Measurements from ENCODE around the gene ADM5. TPM values are rescaled to one million over a fixed set of nuclear protein-coding genes. Genes with fewer than 3 reads are reported as not detected.

Gene ADM5
- polyA plus RNA-seq, 1 of the 3 experiments (the other 2 are of a cell fraction) = 1.3 TPM

DNA sequence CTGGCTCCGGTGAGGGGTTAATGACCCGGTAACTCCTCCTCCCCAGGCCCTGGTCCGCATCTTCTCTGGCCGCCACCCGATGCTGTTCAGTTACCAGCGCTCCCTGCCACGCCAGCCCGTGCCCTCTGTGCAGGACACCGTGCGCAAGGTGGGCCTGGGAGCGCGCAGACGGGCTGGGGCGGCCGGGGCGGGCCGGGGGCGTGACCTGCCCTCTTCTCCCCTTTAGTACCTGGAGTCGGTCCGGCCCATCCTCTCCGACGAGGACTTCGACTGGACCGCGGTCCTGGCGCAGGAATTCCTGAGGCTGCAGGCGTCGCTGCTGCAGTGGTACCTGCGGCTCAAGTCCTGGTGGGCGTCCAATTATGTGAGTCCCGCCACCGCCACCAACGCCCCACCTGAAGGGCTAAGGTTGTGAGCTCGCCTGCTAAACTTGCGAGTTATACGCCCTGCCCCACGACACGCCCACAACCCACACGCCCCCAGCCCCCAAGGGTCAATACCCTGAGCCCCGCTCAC lies 11.9 kb downstream of the ADM5 start:
- DNase-seq = peak; percentile 44
- CTCF ChIA-PET = no interaction called here
- no peaks in the 10 kb centered on the region for H3K27me3 ChIP-seq (ENCODE audit: insufficient read depth)
- TF ChIP-seq, protein P1, sequence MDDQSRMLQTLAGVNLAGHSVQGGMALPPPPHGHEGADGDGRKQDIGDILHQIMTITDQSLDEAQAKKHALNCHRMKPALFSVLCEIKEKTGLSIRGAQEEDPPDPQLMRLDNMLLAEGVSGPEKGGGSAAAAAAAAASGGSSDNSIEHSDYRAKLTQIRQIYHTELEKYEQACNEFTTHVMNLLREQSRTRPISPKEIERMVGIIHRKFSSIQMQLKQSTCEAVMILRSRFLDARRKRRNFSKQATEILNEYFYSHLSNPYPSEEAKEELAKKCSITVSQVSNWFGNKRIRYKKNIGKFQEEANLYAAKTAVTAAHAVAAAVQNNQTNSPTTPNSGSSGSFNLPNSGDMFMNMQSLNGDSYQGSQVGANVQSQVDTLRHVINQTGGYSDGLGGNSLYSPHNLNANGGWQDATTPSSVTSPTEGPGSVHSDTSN (IDR thresholded peaks at IDR 0.05) = no peak
- TF ChIP-seq, protein P2, sequence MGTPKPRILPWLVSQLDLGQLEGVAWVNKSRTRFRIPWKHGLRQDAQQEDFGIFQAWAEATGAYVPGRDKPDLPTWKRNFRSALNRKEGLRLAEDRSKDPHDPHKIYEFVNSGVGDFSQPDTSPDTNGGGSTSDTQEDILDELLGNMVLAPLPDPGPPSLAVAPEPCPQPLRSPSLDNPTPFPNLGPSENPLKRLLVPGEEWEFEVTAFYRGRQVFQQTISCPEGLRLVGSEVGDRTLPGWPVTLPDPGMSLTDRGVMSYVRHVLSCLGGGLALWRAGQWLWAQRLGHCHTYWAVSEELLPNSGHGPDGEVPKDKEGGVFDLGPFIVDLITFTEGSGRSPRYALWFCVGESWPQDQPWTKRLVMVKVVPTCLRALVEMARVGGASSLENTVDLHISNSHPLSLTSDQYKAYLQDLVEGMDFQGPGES (IDR thresholded peaks at IDR 0.05; ENCODE audit: low read depth, low read length) = no peak
- H3K4me2 ChIP-seq = no peak overlapping the region
- no peak overlapping the region for H3K27ac ChIP-seq (ENCODE audit: low read depth in 2 of 2, low read length in 1 of 2)
- 91% methylated on average over 26 of the region's 40 CpGs for WGBS (ENCODE audit: low lambda C conversion rate)
- no peaks in the 10 kb centered on the region for H3K9me2 ChIP-seq
- no peaks in the 10 kb centered on the region for H3K4me1 ChIP-seq (ENCODE audit: control insufficient read depth in 1 of 2, insufficient read depth in 2 of 2, low read depth in 1 of 2, low read length in 1 of 2)
- POLR2A ChIA-PET = no interaction called here
- H3K4me3 ChIP-seq (ENCODE audit: low read depth in 2 of 2, low read length in 1 of 2) = no peak overlapping the region
- no peaks in the 10 kb centered on the region for H3K9me3 ChIP-seq
- no peaks in the 10 kb centered on the region for H3F3A ChIP-seq (replicated peaks; ENCODE audit: insufficient read depth)
- no peak overlapping the region for H3K9ac ChIP-seq
- no peak overlapping the region for H2AFZ ChIP-seq (ENCODE audit: low read depth)
- no peaks in the 10 kb centered on the region for H4K20me1 ChIP-seq (ENCODE audit: insufficient read depth)
- peaks cover 21 to 25% of the 10 kb centered on the region in 2 experiments for H3K36me3 ChIP-seq (replicated peaks in 1 of 2; ENCODE audit: control insufficient read depth in 1 of 2, insufficient read depth in 2 of 2, low read length in 1 of 2)
- H3K79me2 ChIP-seq (ENCODE audit: insufficient read depth) = no peaks in the 10 kb centered on the region

DNA sequence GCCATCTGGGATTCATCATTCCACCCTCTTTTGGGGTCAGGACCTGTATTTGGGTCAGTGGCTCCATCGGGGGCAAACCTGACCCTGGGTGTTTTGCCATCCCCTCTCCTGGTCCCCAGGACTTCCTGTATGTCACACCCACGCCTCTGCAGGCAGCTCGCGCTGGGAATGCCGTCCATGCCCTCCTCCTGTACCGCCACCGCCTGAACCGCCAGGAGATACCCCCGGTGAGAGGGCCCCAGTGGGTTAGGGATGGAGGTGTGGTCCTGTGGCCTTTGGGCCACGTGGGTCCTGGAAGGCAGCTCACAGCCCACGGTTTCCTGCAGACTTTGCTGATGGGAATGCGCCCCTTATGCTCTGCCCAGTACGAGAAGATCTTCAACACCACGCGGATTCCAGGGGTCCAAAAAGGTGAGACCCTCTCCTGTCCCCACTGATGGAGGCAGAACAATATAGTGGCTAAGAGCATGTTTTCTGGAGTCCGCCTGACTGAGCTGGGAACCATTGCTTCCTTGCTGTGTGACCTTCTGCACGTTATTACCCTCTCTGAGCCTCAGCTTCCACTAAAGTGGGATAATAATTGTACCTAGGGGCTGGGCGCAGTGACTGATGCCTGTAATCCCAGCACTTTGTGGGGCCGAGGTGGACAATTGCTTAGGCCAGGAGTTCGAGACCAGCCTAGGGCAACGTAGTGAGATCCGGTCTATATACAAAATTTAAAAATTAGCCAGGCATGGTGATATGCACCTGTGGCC lies 15.7 kb downstream of the ADM5 start:
- Histone ChIP-seq H3K79me2 (ENCODE audit: insufficient read depth) (no peaks in the 10 kb centered on the region), H3K9ac (no peak overlapping the region), H3K9me2 (no peaks in the 10 kb centered on the region), H2AFZ (ENCODE audit: low read depth) (no peak overlapping the region), H3F3A (replicated peaks; ENCODE audit: insufficient read depth) (no peaks in the 10 kb centered on the region), H3K4me2 (no peak overlapping the region), H3K27me3 (ENCODE audit: insufficient read depth) (no peaks in the 10 kb centered on the region), H3K4me1 (ENCODE audit: control insufficient read depth in 1 of 2, insufficient read depth in 2 of 2, low read depth in 1 of 2, low read length in 1 of 2) (no peaks in the 10 kb centered on the region), H3K36me3 (replicated peaks in 1 of 2; ENCODE audit: control insufficient read depth in 1 of 2, insufficient read depth in 2 of 2, low read length in 1 of 2) (peaks cover 11 to 24% of the 10 kb centered on the region in 2 experiments), H3K27ac (ENCODE audit: low read depth in 2 of 2, low read length in 1 of 2) (no peak overlapping the region), H3K9me3 (no peaks in the 10 kb centered on the region), H4K20me1 (ENCODE audit: insufficient read depth) (no peaks in the 10 kb centered on the region), H3K4me3 (ENCODE audit: low read depth in 2 of 2, low read length in 1 of 2) (no peak overlapping the region)
- 93% methylated on average over 19 of the region's 22 CpGs for WGBS (ENCODE audit: low lambda C conversion rate)
- ChIA-PET CTCF (no interaction called here), POLR2A (no interaction called here)
- TF ChIP-seq TAF1 (IDR thresholded peaks at IDR 0.05; ENCODE audit: borderline replicate concordance, low read depth, low read length) = no peak
- DNase-seq = no peak

DNA sequence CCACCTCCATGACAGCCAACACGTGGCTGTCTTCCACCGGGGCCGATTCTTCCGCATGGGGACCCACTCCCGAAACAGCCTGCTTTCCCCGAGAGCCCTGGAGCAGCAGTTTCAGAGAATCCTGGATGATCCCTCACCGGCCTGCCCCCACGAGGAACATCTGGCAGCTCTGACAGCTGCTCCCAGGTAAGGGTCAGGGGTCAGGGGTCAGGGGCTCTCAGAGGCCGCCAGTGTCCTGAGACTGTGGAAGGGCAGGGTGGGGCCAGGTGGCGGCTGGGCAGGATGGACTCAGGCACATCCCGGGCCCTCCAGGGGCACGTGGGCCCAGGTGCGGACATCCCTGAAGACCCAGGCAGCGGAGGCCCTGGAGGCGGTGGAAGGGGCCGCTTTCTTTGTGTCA lies 16.5 kb downstream of the ADM5 start:
- H3K9ac ChIP-seq = no peak overlapping the region
- H3K27ac ChIP-seq (ENCODE audit: low read depth in 2 of 2, low read length in 1 of 2) = no peak overlapping the region
- H3K79me2 ChIP-seq (ENCODE audit: insufficient read depth) = no peaks in the 10 kb centered on the region
- no peaks in the 10 kb centered on the region for H3K27me3 ChIP-seq (ENCODE audit: insufficient read depth)
- H4K20me1 ChIP-seq (ENCODE audit: insufficient read depth) = no peaks in the 10 kb centered on the region
- CTCF ChIA-PET = no interaction called here
- peaks cover 7% of the 10 kb centered on the region for H3F3A ChIP-seq (replicated peaks; ENCODE audit: insufficient read depth)
- 84% methylated on average over 11 of the region's 16 CpGs for WGBS (ENCODE audit: low lambda C conversion rate)
- DNase-seq = no peak
- H2AFZ ChIP-seq (ENCODE audit: low read depth) = no peak overlapping the region
- H3K4me1 ChIP-seq (ENCODE audit: control insufficient read depth in 1 of 2, insufficient read depth in 2 of 2, low read depth in 1 of 2, low read length in 1 of 2) = no peaks in the 10 kb centered on the region
- POLR2A ChIA-PET = no interaction called here
- no peak overlapping the region for H3K4me3 ChIP-seq (ENCODE audit: low read depth in 2 of 2, low read length in 1 of 2)
- H3K9me2 ChIP-seq = no peaks in the 10 kb centered on the region
- no peak overlapping the region for H3K4me2 ChIP-seq
- H3K36me3 ChIP-seq (replicated peaks in 1 of 2; ENCODE audit: control insufficient read depth in 1 of 2, insufficient read depth in 2 of 2, low read length in 1 of 2) = peaks cover 11 to 29% of the 10 kb centered on the region in 2 experiments
- no peaks in the 10 kb centered on the region for H3K9me3 ChIP-seq
- TF ChIP-seq TEAD4 (IDR thresholded peaks at IDR 0.05; ENCODE audit: borderline replicate concordance, insufficient read depth) = no peak
- TF ChIP-seq, protein P3, sequence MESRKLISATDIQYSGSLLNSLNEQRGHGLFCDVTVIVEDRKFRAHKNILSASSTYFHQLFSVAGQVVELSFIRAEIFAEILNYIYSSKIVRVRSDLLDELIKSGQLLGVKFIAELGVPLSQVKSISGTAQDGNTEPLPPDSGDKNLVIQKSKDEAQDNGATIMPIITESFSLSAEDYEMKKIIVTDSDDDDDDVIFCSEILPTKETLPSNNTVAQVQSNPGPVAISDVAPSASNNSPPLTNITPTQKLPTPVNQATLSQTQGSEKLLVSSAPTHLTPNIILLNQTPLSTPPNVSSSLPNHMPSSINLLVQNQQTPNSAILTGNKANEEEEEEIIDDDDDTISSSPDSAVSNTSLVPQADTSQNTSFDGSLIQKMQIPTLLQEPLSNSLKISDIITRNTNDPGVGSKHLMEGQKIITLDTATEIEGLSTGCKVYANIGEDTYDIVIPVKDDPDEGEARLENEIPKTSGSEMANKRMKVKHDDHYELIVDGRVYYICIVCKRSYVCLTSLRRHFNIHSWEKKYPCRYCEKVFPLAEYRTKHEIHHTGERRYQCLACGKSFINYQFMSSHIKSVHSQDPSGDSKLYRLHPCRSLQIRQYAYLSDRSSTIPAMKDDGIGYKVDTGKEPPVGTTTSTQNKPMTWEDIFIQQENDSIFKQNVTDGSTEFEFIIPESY (IDR thresholded peaks at IDR 0.05; ENCODE audit: borderline replicate concordance, low read depth) = no peak
- no peak for TF ChIP-seq RXRA (IDR thresholded peaks at IDR 0.05; ENCODE audit: borderline replicate concordance, low read depth)
- TF ChIP-seq, protein P4, sequence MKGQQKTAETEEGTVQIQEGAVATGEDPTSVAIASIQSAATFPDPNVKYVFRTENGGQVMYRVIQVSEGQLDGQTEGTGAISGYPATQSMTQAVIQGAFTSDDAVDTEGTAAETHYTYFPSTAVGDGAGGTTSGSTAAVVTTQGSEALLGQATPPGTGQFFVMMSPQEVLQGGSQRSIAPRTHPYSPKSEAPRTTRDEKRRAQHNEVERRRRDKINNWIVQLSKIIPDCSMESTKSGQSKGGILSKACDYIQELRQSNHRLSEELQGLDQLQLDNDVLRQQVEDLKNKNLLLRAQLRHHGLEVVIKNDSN (IDR thresholded peaks at IDR 0.05; ENCODE audit: borderline replicate concordance, low read depth) = no peak
- TF ChIP-seq NRF1 (IDR thresholded peaks at IDR 0.05; ENCODE audit: low read depth, low read length) = no peak
- TF ChIP-seq MEF2A (IDR thresholded peaks at IDR 0.05; ENCODE audit: borderline replicate concordance, low read depth) = no peak
- TF ChIP-seq, protein P2 (IDR thresholded peaks at IDR 0.05; ENCODE audit: low read depth, low read length) = no peak
- TF ChIP-seq TCF12 (IDR thresholded peaks at IDR 0.05) = no peak
- no peak for TF ChIP-seq FOXM1 (IDR thresholded peaks at IDR 0.05; ENCODE audit: low read depth)
- no peak for TF ChIP-seq ELF1 (IDR thresholded peaks at IDR 0.05)
- TF ChIP-seq RAD21 (IDR thresholded peaks at IDR 0.05; ENCODE audit: low read length) = no peak
- TF ChIP-seq SMC3 (IDR thresholded peaks at IDR 0.05; ENCODE audit: low read depth, low read length) = no peak
- TF ChIP-seq GATA2 (CRISPR knock-in tag; IDR thresholded peaks at IDR 0.05) = no peak
